LNCAP (cell line): ENCODE measurements around the gene IFT52.

Source experiments
- CTCF ChIP-seq: fragments of 450-650 bp; IDR thresholded peaks from 2 replicates; pipeline ENCODE4 v1.5.1; 2017; ENCODE audit warnings: mild to moderate bottlenecking

IFT52 gene

GRCh38 chr20:43681468-43681942, 90.8 kb downstream of the IFT52 start:
- TF ChIP-seq CTCF, result peak; percentile 14; the same call in 1 of the 2 replicates

- no peak for TF ChIP-seq CTCF
Measured at GRCh38 chr20:43681991-43682410, 91.3 kb downstream of the IFT52 start.

- no peak for TF ChIP-seq CTCF
Measured at GRCh38 chr20:43682446-43682845, 91.7 kb downstream of the IFT52 start.

GRCh38 chr20:43686820-43687219, 96.1 kb downstream of the IFT52 start:
- no peak for TF ChIP-seq CTCF

GRCh38 chr20:43689165-43689564, 98.4 kb downstream of the IFT52 start:
- no peak for TF ChIP-seq CTCF

- TF ChIP-seq CTCF, result no peak
Measured at GRCh38 chr20:43690943-43691598, 100.3 kb downstream of the IFT52 start.

GRCh38 chr20:43691928-43692524, 101.3 kb downstream of the IFT52 start:
- TF ChIP-seq CTCF, result peak; percentile 60
